Lung (tissue), 12 donors: ENCODE measurements around the gene STXBP5. TPM values are rescaled to one million over a fixed set of nuclear protein-coding genes. Genes with fewer than 3 reads are reported as not detected.

Experiments used
- ATAC-seq: fragments of 200-7000 bp; cut with Tn5 transposase; one replicate; pipeline ENCODE4 v1.9.1; 2020; ENCODE audit warnings: moderate number of reproducible peaks; ENCODE audit not compliant: insufficient read depth, low FRiP score
- DNase-seq, 3 donors: peaks; one replicate each; pipeline ENCODE4 v3.0.0-alpha.2; 2013 to 2017
- H3K27ac ChIP-seq, 2 donors: one replicate each; pipeline ENCODE4 v1.5.1; 2013; ENCODE audit warnings: mild to moderate bottlenecking in 2 of 2, moderate library complexity in 2 of 2, control low read depth in 1 of 2, inconsistent platforms in 1 of 2, low read depth in 1 of 2, low read length in 1 of 2
- H3K27me3 ChIP-seq, 3 donors: one replicate each; pipeline ENCODE4 v1.5.1; 2013; ENCODE audit warnings: low read length in 2 of 3; ENCODE audit not compliant: control insufficient read depth in 3 of 3, insufficient read depth in 3 of 3
- H3K36me3 ChIP-seq, 4 donors: one replicate each; pipeline ENCODE4 v1.5.1; 2013; ENCODE audit warnings: low read length in 4 of 4, mild to moderate bottlenecking in 1 of 4, moderate library complexity in 1 of 4; ENCODE audit not compliant: control insufficient read depth in 4 of 4, insufficient read depth in 4 of 4
- H3K4me1 ChIP-seq, 5 donors: one replicate each; pipeline ENCODE4 v1.5.1; 2013; ENCODE audit warnings: low read length in 5 of 5, mild to moderate bottlenecking in 2 of 5, moderate library complexity in 1 of 5; ENCODE audit not compliant: control insufficient read depth in 5 of 5, insufficient read depth in 5 of 5
- H3K4me3 ChIP-seq: one replicate; pipeline ENCODE4 v1.5.1; 2013; ENCODE audit warnings: mild to moderate bottlenecking, control low read depth, moderate library complexity
- H3K9ac ChIP-seq, 2 donors: one replicate each; pipeline ENCODE4 v1.5.1; 2013; ENCODE audit warnings: low read length in 2 of 2, control low read depth in 1 of 2; ENCODE audit not compliant: insufficient read depth in 1 of 2
- H3K9me3 ChIP-seq, 4 donors: one replicate each; pipeline ENCODE4 v1.5.1; 2013; ENCODE audit warnings: low read length in 3 of 4, mild to moderate bottlenecking in 1 of 4, moderate library complexity in 1 of 4; ENCODE audit not compliant: control insufficient read depth in 4 of 4, insufficient read depth in 3 of 4
- CTCF ChIP-seq: IDR thresholded peaks from 2 replicates; pipeline ENCODE4 v1.5.1; 2012; ENCODE audit warnings: mild to moderate bottlenecking; ENCODE audit errors: control extremely low read depth, extremely low read depth
- WGBS, 2 donors: extraction: QIAGEN DNeasy Blood & Tissue Kit; methylation state at CpG; one replicate each; pipeline ENCODE4 v1.1.7; 2013; 5-methylcytosine and 5-hydroxymethylcytosine counted together
- polyA plus RNA-seq, 2 donors: library from polyadenylated mRNA; stranded (reverse); fragments of 200-250 nt; gene quantifications; one replicate each; pipeline ENCODE4 v1.2.1, GENCODE V29; 2013
- total RNA-seq, 2 donors: library from RNA; depleted of rRNA in 1 of 2; stranded (reverse); fragments of >200 nt in 1 of 2; gene quantifications; one replicate each; pipeline ENCODE4 v1.2.1, GENCODE V29; 2014 to 2021
- donor health status: control.
- donor health status: control.
- donor health status: Bipolar disorder and iron deficiency.
- donor health status: healthy.
- donor health status: DM: yes; HTN: yes; CAD: no.

The STXBP5 gene
- total and polyA plus RNA-seq, 4 donors: 6.2 to 29.0 (median 12.9) TPM

- Histone ChIP-seq H3K9ac (peak overlapping the region in 1 of 2 donors; percentile 95), H3K36me3 (no peaks in the 10 kb centered on the region), H3K27ac (peak overlapping the region in 1 of 2 donors; percentile 30), H3K9me3 (no peaks in the 10 kb centered on the region), H3K27me3 (no peaks in the 10 kb centered on the region), H3K4me1 (peaks cover 1 to 8% (median 3%) of the 10 kb centered on the region in 5 donors), H3K4me3 (no peak overlapping the region)
- WGBS, 2 donors: 13% methylated on average over 16 of the region's 16 CpGs
- ATAC-seq (peak; percentile 42), DNase-seq (peak in 1 of 3 donors; percentile 26)
- TF ChIP-seq CTCF: no peak
Observed at GRCh38 chr6:147201885-147202515, 2.2 kb upstream of the STXBP5 start.

- 0% methylated on average over 40 of the region's 40 CpGs for WGBS, 2 donors
- DNase-seq (peak; percentile 89 to 99 (median 98)), ATAC-seq (peak; percentile 92)
- H3K9me3 ChIP-seq: no peaks in the 10 kb centered on the region
- peak overlapping the region; percentile 52 to 95 for H3K9ac ChIP-seq
- no peak for TF ChIP-seq CTCF
- H3K4me1 ChIP-seq: peaks cover 1 to 8% (median 3%) of the 10 kb centered on the region in 5 donors
- no peaks in the 10 kb centered on the region for H3K36me3 ChIP-seq
- H3K27ac ChIP-seq: peak overlapping the region; percentile 86 to 100
- no peaks in the 10 kb centered on the region for H3K27me3 ChIP-seq
- peak overlapping the region; percentile 45 for H3K4me3 ChIP-seq
Observed at GRCh38 chr6:147202516-147203310, 1.5 kb upstream of the STXBP5 start.

GRCh38 chr6:147203311-147204059 is 732 bp upstream of the STXBP5 start:
- Histone ChIP-seq H3K9ac (peak overlapping the region; percentile 52 to 95), H3K9me3 (no peaks in the 10 kb centered on the region), H3K36me3 (no peaks in the 10 kb centered on the region), H3K27ac (peak overlapping the region; percentile 86 to 100), H3K4me3 (peak overlapping the region; percentile 95), H3K4me1 (peaks cover 1 to 8% (median 3%) of the 10 kb centered on the region in 5 donors), H3K27me3 (no peaks in the 10 kb centered on the region)
- peak; percentile 74 for ATAC-seq
- TF ChIP-seq CTCF: no peak
- DNase-seq: peak; percentile 83 to 86 (median 84)
- 0 to 1% methylated on average over 54 to 74 of the region's 74 CpGs for WGBS, 2 donors
